MM.1S (cell line): Measurements from ENCODE around the gene SLC35E2B.

ENCODE experiments used
- DNase-seq: peaks from one replicate; pipeline ENCODE4 v3.0.0-alpha.2; 2015
- H2AFZ ChIP-seq: fragments of 300-600 bp; sonication (generic); 2 replicates; pipeline ENCODE4 v1.6.0; 2016; ENCODE audit warnings: antibody characterized with exemption, low read length
- H3F3A ChIP-seq: fragments of 300-600 bp; sonication (generic); 2 replicates; pipeline ENCODE4 v1.6.1; 2016; ENCODE audit warnings: mild to moderate bottlenecking, antibody characterized with exemption, low read length, moderate library complexity, mixed read lengths; ENCODE audit not compliant: insufficient read depth
- H3K27ac ChIP-seq: fragments of 300-600 bp; sonication (generic); 2 replicates; pipeline ENCODE4 v1.5.1; 2016; ENCODE audit warnings: mild to moderate bottlenecking, low read length
- H3K27me3 ChIP-seq: fragments of 300-600 bp; sonication (generic); replicated peaks from 2 replicates; pipeline ENCODE4 v1.6.0; 2016; ENCODE audit warnings: low read length; ENCODE audit not compliant: insufficient read depth
- H3K36me3 ChIP-seq: fragments of 300-600 bp; sonication (generic); replicated peaks from 2 replicates; pipeline ENCODE4 v1.6.1; 2016; ENCODE audit warnings: mild to moderate bottlenecking, low read length, mixed read lengths; ENCODE audit not compliant: insufficient read depth
- H3K4me1 ChIP-seq: fragments of 300-600 bp; sonication (generic); 2 replicates; pipeline ENCODE4 v1.6.1; 2016; ENCODE audit warnings: low read length, mixed read lengths
- H3K4me2 ChIP-seq: fragments of 300-600 bp; sonication (generic); 2 replicates; pipeline ENCODE4 v1.6.0; 2016; ENCODE audit warnings: low read depth, low read length
- H3K4me3 ChIP-seq: fragments of 300-600 bp; sonication (generic); 2 replicates; pipeline ENCODE4 v1.5.1; 2016; ENCODE audit warnings: low read length, mixed read lengths
- H3K79me2 ChIP-seq: fragments of 300-600 bp; sonication (generic); 2 replicates; pipeline ENCODE4 v1.6.1; 2016; ENCODE audit warnings: mixed run types, low read length, mixed read lengths
- H3K9ac ChIP-seq: fragments of 300-600 bp; sonication (generic); 2 replicates; pipeline ENCODE4 v1.6.1; 2016; ENCODE audit warnings: low read length, mixed read lengths
- H3K9me2 ChIP-seq: fragments of 300-600 bp; sonication (generic); replicated peaks from 2 replicates; pipeline ENCODE4 v1.6.1; 2016; ENCODE audit warnings: mild to moderate bottlenecking, low read length, mixed read lengths; ENCODE audit not compliant: insufficient read depth
- H3K9me3 ChIP-seq: fragments of 300-600 bp; sonication (generic); replicated peaks from 2 replicates; pipeline ENCODE4 v1.6.1; 2016; ENCODE audit warnings: mild to moderate bottlenecking, low read length, mixed read lengths; ENCODE audit not compliant: insufficient read depth
- H4K20me1 ChIP-seq: fragments of 300-600 bp; sonication (generic); 2 replicates; pipeline ENCODE4 v1.6.1; 2016; ENCODE audit warnings: mild to moderate bottlenecking, low read length, moderate library complexity, mixed read lengths; ENCODE audit not compliant: insufficient read depth
- CTCF ChIP-seq: fragments of 300-600 bp; sonication (generic); IDR thresholded peaks from 2 replicates; pipeline ENCODE4 v1.5.1; 2016; ENCODE audit warnings: antibody characterized with exemption, low read length, mixed read lengths
- EZH2 ChIP-seq: fragments of 300-600 bp; sonication (generic); optimal IDR thresholded peaks from 2 replicates; pipeline ENCODE3; 2017; ENCODE audit warnings: low read depth, mild to moderate bottlenecking, antibody characterized with exemption, low read length, mixed read lengths
- EZH2phosphoT487 ChIP-seq: fragments of 300-600 bp; sonication (generic); IDR thresholded peaks from 2 replicates; pipeline ENCODE4 v1.6.1; 2018; ENCODE audit warnings: antibody characterized with exemption, low read length

The SLC35E2B gene

GRCh38 chr1:1625404-1625775, 67.2 kb downstream of the SLC35E2B start:
- Histone ChIP-seq H3K9me2 (no peaks in the 10 kb centered on the region), H3K27me3 (no peaks in the 10 kb centered on the region), H3K79me2 (no peaks in the 10 kb centered on the region), H3K4me1 (no peaks in the 10 kb centered on the region), H3K4me2 (no peak overlapping the region), H2AFZ (no peak overlapping the region), H3K9me3 (no peaks in the 10 kb centered on the region), H3F3A (no peaks in the 10 kb centered on the region), H3K9ac (no peak overlapping the region), H4K20me1 (no peaks in the 10 kb centered on the region), H3K36me3 (no peaks in the 10 kb centered on the region), H3K27ac (no peak overlapping the region), H3K4me3 (no peak overlapping the region)
- no peak for DNase-seq
- TF ChIP-seq CTCF (no peak), EZH2phosphoT487 (no peak), EZH2 (no peak)

- Histone ChIP-seq H3K79me2 (no peaks in the 10 kb centered on the region), H4K20me1 (no peaks in the 10 kb centered on the region), H3K9me2 (no peaks in the 10 kb centered on the region), H3K9ac (no peak overlapping the region), H3K4me2 (no peak overlapping the region), H2AFZ (no peak overlapping the region), H3K27me3 (no peaks in the 10 kb centered on the region), H3K4me3 (no peak overlapping the region), H3F3A (no peaks in the 10 kb centered on the region), H3K9me3 (no peaks in the 10 kb centered on the region), H3K36me3 (no peaks in the 10 kb centered on the region), H3K27ac (no peak overlapping the region), H3K4me1 (no peaks in the 10 kb centered on the region)
- TF ChIP-seq CTCF: no peak
- TF ChIP-seq EZH2: no peak
- TF ChIP-seq EZH2phosphoT487: no peak
- no peak for DNase-seq
Measured at GRCh38 chr1:1624443-1625403, 67.9 kb downstream of the SLC35E2B start.

GRCh38 chr1:1623631-1624442, 68.8 kb downstream of the SLC35E2B start:
- Histone ChIP-seq H2AFZ (no peak overlapping the region), H3K79me2 (no peaks in the 10 kb centered on the region), H3K4me2 (no peak overlapping the region), H3K9me3 (no peaks in the 10 kb centered on the region), H3F3A (no peaks in the 10 kb centered on the region), H3K36me3 (no peaks in the 10 kb centered on the region), H4K20me1 (no peaks in the 10 kb centered on the region), H3K27me3 (no peaks in the 10 kb centered on the region), H3K9me2 (no peaks in the 10 kb centered on the region), H3K4me3 (no peak overlapping the region), H3K4me1 (no peaks in the 10 kb centered on the region), H3K9ac (no peak overlapping the region), H3K27ac (no peak overlapping the region)
- TF ChIP-seq EZH2: no peak
- no peak for TF ChIP-seq EZH2phosphoT487
- no peak for TF ChIP-seq CTCF
- no peak for DNase-seq
